GM10847 (cell line): ENCODE results near the gene TRIM66.

ENCODE experiments used
- POLR2A ChIP-seq: IDR thresholded peaks from 2 replicates; pipeline ENCODE4 v1.6.1; 2011; ENCODE audit not compliant: insufficient read length; ENCODE audit errors: extremely low read depth

Gene TRIM66

DNA sequence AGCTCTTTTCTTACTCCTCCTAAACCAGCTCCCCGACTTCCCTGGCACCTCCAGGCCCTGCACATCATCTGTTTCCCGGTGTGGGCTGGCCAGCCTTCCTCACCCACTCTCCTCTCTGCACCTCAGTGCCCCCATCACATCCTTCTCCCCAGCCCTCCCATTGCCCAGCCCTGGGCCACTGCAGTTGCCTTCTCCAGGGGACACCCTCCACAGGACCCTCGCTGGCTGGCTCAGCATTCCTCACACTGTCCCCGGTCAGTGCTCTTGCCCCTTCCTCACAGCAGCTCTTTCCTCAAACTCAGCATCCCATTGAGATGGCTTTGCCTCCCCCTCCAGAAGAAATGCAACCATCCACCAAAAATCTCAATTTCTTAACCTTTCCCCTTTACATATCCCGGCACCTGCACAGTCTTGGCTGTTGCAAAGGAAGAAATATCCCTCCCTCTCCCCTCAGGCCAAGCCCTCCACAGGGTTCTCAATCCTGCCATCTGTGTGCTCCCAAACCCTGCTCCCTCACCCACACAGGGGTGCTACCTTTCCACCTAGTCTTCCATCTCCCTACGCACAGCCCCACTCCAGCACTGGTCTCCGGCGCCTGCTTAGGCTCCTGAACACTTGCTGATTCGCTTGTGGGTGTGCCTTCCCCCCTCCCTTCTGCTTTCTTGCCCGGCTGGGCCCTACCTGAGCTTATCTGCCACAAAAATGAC lies 19.6 kb upstream of the TRIM66 start:
- TF ChIP-seq POLR2A: no peak

DNA sequence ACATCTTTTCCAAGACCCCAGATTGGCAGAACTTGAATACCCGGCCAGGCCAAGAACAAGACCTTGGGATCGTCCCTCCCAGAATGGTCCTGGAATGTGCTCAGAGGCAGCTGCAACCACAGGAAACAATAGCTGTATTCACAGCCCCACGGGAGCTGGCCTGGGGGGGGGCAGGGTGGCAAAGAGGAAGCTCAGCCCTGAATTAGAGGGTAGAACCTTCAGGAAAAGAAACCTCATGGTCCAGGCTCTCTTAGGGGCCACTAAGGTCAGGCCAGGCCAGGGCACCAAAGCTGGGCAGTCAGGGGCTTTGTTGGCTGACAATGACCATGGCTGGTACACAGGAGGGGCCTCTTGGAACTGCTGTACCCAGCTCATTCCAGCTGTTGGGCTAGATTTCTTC lies 17.4 kb upstream of the TRIM66 start:
- TF ChIP-seq POLR2A: no peak

DNA sequence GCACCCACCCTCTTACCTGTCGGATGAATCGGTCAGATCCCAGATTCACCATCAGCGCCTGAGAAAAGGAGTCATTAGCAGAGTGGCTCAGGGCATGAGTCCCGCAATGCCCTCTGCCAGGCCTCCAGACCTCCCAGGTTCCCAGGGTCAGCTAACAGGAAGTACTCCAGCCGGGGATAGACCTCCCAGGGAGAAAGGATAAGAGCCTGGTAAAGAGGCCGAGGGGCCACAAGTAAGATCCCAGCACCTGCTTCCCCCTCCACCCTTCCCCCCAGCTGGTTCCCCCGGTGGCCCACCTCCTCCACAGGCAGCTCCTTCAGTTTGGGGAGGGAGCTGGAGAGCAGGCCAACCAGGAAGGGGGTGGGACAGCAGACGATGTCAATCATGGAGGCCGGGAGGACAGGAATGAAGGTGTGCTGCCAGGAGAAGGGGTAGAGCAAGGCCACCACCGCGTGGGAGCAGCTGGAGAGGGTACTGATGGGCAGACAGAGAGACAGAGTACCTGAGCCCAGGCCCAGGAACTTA lies 16.5 kb upstream of the TRIM66 start:
- TF ChIP-seq POLR2A: no peak

DNA sequence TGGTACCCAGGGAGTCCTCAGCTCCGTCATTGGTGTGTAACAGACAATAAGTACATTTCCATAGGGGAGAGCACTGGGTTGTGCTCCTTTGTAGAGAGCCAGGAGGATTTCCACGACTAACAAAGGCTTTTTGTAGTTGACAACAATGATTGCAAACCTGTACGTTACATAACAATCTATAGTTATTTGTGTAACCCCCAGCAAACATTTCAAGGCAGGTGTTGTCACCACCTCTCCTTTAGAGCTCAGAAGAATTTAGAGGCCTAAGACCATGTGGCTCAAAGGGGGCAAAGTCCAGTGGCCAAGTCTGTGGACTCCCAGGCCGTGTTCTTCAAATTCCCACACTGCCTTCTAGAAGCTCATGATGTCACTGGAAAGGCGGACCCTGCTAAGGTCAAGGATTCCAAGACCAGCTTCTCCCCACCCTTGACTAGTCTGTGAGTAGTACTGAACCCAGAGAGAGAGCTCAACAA lies 15.9 kb upstream of the TRIM66 start:
- TF ChIP-seq POLR2A: no peak

DNA sequence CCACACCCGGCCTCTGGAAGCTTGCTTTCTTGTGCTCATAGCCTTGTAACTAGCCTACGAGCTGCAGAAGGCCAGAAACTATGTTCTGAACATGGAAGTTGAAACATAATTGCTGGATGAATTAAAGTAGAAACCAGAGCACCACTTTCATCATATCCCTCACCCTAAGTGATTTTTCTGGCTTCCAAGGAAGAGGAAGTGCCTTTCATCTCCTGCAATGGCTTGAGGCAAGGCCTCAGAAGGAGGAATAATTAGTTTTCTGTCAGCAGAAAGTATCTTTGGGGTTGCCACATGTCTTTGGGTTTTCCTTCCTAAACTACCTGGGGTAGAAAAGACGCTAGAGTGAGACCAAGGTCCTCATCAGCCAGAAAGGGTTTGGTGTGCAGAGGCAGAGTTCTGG lies 14.6 kb upstream of the TRIM66 start:
- TF ChIP-seq POLR2A: no peak

DNA sequence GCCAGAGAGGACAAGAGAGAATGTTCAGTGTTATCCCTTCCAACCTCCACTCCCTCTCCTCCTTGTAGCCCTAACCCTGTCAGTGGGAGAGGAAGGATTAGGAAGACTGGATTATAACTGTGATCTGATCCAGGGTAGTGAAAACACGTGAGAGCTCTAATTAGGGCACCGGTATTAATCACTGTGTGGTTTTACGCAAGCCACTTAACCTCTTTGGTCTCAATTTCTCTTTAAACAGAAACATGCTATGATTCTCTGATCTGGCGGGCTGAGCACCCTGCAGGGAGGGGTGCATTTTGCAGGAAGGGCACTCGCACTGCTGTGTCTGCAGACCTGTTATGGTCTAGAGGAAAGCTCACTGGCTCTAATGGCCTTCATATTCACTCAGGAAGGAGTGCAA lies 11.7 kb upstream of the TRIM66 start:
- TF ChIP-seq POLR2A: no peak

DNA sequence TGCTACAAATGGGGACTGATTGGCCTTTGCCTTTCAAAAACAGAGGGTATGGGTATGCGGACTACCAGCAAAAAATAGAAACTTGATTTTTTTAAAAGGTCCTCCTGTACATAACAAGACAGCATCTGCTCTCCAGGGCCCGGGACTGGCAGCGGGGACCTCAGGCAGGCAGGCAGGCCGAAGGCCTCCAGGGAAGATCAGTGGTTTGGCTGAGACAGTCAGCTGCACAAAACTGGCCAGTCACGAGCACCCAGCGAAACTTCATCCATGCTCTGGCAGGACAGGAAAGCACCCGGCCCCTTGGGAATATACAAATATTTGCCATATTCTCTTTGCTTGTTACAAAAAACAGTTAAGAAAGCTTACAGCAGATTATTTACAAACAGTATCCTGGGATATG lies 11.1 kb upstream of the TRIM66 start:
- TF ChIP-seq POLR2A: no peak

DNA sequence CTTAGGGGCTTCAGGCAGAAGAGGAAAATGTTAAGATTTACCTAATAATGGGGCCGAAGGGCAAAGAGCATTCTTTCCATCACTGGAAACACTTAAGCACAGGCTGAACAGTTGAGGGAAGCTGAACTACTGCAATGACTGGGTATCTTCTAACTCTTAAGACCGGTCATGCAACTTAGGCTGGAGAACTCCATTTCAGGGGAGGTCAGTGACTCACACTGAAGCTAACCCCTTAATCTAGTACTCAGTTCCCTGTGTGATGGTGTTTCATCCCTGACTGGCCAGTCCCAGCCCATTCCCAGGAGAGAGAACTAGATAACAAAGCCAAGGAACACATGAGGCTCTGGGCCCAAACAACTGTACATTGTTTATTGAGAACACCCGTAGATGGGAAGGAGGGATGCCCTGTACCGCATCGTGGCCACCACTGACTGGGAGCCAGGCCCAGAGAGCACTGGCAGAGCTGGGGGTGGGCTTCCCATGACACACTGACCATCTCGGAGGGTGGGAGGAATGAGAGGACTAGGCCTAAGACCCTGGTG lies 10.6 kb upstream of the TRIM66 start:
- TF ChIP-seq POLR2A: no peak

DNA sequence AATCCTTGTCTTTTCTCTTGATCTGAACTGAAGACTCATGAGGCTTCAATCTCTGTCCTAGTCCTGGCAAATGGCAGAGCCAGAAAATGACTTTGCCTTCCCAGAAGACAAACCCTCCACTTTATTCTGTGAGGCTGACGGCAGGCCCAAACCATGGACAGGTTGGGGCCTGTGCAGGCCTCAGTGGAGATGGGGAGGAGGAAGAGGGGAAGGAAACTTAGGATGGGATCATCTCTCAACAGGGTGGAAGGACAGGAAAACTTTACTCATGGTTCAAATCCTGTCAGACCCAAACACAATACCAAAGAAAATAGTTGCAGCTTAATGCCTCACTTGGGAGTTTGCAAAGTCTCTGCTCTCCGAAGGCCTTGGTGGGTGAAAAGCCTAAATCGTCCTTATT lies 10.0 kb upstream of the TRIM66 start:
- no peak for TF ChIP-seq POLR2A

DNA sequence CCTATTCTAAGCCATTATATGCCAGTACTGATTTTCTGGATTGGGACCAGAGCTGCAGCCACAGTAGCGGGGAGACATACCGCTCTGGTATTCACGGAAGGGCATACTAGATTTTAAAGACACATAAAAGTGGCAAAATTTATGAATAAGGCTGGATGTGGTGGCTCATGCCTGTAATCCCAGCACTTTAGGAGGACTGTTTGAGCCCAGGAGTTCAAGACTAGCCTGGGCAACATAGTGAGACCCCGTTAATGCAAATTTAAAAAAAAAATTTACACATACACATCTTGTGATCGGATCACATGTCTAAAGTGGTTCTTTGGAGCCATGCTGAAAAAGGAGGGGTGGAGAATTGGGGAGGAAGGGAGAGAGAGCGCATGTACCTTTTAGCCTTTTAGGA lies 9.1 kb upstream of the TRIM66 start:
- TF ChIP-seq POLR2A: no peak

DNA sequence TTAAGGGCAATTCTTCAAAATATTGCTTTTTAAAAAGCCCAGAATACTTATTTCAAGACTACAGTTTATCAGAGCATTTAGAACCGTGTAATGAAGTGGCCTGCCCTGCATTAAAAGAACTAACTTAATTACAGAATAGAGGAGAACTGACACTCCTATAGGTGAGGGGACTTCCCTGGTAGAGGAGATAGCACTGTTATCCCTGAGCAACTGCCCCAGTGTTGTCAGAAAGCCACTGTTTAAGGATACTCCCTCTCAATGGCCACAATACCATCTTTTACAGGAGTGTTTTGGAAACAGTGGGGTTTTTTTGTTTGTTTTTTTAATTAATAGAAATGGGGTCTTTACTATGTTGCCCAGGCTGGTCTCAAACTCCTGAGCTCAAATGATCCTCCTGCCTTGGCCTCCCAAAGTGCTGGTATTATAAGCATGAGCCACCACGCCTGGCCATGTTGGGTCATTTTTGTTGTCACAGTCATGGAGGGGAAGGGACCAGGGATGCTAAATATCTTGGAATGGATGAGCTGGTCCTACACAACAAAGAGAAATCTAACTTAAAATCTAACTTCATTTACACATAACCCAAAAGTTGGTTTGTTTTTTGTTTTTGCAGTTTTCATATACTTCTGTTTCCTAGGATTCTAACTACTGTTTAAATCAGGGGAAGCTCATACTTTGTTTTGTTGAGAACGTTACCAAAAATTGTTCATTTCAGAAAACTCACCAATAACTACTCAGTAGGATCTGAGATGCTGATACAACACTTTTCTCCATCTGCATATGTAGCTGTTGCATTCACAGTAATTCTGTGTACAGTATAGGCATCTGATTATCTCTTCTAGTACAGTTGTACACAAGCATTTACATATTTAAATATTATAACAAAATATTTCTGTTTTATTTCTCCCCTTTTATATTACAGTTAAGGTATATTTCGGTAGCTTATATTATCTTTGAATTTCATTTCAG lies 8.2 kb upstream of the TRIM66 start:
- no peak for TF ChIP-seq POLR2A

DNA sequence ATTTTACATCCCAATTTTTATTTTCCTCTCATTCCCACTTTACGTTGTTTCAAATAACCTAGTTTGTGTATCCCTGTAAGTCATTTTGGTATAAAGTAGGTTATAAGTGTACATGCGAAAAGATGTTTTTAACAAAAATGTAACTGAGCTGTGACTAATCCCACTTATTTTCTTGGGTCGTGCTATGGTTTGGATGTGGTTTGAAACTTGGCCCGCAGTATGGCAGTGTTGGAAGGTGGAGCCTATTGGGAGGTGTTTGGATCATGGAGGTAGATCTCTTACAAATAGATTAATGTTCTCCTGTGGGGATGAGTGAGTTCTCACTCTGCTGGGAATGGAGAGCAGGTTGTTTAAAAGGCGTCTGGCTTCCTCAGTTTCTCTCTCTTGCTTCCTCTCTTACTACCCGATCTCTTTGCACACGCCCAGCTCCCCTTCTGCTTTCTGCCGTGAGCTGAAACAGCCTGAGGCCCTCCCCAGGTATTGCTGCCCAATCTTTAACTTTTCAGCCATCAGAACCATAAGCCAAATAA lies 7.3 kb upstream of the TRIM66 start:
- no peak for TF ChIP-seq POLR2A

DNA sequence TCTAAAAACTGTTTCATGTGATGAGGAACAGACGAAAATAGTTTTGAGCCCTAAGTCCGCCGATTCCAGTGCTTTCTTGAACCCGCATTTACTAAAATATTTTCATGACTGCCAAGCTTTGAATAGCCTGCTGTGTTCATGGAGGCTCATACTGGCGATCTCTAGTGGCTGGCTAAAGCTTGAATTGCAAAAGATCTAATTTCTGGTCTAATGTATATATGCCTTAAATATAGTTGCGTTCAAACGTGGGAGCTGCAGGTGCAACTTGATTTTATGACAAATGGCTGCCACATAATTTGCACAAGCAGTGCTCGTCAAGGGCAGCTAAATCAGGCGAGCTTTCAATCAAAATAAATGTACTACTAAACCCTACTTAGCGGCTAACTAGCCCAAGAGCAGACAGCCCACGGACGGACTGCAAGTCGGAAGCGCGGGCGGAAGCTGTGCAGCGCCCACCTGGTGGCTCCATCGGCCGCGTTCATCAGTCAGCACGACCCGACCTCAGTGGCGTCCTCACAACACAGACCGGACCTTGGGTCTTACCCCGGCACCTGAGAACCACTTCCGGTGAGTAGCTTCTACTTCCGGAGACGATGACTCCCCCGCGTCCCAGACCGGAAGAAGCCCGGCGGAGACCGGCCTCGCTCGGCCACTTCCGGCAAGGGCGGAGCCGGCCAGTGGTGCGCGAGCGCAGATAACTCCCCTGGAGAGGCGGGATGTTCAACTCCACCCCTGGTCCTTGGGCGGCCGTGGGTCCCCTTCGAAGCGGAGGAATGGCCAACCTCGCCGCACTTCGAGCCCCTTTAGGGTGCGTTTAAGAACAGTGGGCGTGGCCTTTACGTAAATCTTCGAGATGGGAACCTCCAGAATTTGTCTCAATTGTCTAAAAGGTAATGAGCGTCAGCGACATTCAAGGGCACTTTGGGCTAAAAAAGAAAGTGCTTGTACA lies 6.2 kb upstream of the TRIM66 start:
- TF ChIP-seq POLR2A: peak; percentile 86

DNA sequence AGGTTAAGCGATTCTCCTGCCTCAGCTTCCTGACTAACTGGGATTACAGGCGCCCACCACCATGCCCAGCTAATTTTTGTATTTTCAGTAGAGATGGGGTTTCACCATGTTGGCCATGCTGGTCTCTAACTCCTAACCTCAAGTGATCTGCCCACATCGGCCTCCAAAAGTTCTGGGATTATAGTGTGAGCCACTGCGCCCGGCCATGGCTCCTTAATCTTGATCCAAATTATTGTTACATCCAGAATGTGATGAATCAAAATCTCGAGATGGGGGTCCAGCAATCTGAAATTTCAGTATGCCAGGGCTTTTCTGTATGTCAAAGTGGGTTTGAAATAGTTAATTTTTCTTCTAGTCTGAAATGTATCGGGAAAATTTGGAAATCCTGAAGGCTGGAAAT lies 3.9 kb upstream of the TRIM66 start:
- TF ChIP-seq POLR2A: no peak

DNA sequence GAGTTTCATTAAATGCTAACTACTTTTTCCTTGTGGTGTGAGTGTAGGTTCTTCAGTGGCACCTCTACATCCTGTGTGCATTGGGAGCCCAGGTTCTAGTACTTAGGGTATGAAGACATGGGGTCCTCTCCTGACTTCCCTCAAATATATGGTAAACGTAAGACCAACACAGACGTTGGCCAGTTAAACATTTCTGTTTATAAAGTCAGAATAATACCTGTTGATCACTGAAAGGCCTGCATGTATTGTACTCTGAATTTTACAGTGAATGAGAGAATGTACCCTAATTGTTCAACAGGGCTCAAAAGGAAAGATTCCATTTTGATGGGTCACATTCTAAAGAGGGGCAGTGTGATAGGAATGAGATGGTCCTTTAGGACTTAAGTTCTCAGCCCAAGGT lies 3.4 kb upstream of the TRIM66 start:
- TF ChIP-seq POLR2A: no peak

DNA sequence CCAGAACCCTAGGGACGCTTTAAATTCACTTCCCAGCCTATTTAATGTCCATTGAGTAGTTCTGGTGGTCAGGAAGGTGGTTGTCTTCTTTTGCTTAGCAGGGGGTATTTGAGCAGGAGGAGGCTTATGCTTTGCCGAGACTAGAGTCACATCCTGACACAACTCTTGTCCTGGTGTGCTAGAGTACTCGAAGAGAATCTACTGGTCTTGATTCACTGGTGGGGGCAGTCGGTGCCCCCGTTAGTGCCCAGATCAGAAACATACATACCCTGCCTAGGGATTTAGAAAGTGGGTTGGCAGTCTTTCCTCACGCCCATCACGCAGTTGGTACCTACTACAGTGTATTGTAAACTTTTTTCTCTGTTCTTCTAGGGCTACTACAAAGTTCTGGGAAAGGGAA lies 2.8 kb upstream of the TRIM66 start:
- TF ChIP-seq POLR2A: no peak
